GM21737 (cell line): ENCODE results near the gene MRPL45.
"Not testable (repeated sequence)": the region's sequence is repeated elsewhere in the genome, so short reads cannot be mapped to it uniquely, and the experiment has no call there.

Experiments used
- ATAC-seq: cut with Tn5 transposase; IDR thresholded peaks from one replicate; pipeline ENCODE4 v1.9.1; 2021; ENCODE audit warnings: mild to moderate bottlenecking, moderate library complexity; ENCODE audit not compliant: unreplicated experiment

MRPL45 gene

GRCh38 chr17:38296834-38297517 lies at the start of gene MRPL45:
Gene MRPL45, plus strand, starts transcription at chr17:38297168. Its CDS starts 16 bp downstream, at chr17:38297184.
- ATAC-seq, result peak; percentile 88

DNA sequence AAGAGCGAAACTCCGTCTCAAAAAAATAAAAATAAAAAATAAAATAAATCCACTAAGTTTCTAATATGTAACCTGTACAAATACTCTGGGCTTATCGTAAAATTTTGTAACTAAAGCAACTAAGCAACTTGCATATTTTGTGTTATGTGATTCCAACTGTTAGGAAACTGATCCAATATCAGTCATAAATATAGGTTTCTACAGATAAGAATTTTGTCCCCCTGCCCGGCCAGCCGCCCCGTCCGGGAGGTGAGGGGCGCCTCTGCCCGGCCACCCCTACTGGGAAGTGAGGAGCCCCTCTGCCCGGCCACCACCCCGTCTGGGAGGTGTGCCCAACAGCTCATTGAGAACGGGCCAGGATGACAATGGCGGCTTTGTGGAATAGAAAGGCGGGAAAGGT lies 43.8 kb upstream of the MRPL45 start:
- not testable (repeated sequence) for ATAC-seq

GRCh38 chr17:38254357-38254756 lies 42.6 kb upstream of the MRPL45 start:
- ATAC-seq, result not testable (repeated sequence)

DNA sequence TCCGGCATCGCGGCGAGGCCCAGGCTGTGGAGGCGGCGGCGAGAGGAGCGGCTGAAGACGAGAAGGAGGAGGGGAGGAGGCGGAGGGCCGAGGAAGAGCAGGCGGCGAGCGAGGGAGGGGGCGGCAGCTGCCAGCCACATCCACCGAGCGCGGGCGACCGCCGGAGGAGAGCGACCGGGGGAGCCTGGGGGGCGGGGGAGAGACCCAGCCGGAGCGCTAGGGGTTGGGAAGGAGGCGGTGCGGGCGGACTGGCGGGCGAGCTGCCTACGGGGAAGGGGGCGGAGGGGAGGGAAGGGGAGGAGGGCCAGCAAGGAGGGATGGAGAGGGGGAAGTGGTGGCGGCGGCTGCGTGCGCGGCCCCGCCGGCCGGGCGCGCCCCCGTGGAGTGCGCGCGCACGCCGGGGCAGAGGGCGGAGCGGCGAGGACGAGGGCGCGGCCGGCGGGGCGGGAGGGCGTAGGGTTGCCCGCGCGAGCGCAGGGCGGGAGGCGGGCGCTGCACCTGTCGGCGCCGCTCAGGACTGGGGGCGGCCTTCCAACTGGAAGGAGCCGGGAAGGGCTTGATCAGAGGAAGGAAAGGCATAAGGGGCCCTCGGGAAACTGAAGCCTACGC lies 39.9 kb upstream of the MRPL45 start:
- ATAC-seq, result peak; percentile 92

DNA sequence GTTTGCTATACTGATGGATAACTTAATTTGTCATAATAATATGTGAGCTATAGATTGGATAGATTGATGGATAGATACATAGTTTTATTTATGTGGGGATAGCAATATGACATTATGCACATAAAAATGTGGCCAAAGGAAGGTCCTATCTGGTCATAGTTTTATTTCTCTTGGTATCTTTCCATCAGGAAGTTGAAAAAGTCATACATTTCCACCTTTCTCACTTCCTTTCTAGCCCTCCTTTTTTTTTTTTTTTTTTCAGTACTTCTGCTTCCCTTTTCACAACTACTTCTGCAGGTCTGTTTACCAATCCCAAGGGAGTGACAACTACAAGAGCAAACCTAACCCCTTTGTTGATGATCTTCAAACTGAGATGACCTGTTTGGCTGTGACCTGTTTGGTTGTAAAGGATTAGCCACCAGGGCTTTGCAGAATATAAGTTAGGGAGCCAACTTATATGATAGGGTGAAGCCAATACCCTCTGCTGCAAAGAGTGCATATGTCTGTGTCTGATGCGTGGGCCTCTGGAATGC lies 30.9 kb upstream of the MRPL45 start:
- ATAC-seq, result not testable (repeated sequence)

DNA sequence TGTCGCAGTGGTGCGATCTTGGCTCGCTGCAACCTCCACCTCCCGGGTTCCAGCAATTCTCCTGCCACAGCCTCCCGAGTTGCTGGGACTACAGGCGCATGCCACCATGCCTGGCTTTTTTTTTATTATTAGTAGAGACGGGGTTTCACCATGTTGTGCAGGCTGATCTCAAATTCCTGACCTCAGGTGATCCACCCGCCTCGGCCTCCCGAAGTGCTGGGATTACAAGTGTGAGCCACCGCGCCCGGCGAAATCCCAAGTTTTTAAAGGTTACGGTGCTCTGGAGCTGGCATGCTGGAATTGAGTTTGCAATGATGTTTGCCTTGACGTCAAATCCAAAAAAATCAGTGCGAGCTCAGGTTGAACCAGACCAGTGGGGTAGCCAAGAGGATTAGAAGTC lies 30.4 kb upstream of the MRPL45 start:
- not testable (repeated sequence) for ATAC-seq

- ATAC-seq, result not testable (repeated sequence)
Observed at GRCh38 chr17:38268138-38268537, 28.8 kb upstream of the MRPL45 start.

GRCh38 chr17:38269045-38269444 lies 27.9 kb upstream of the MRPL45 start:
- ATAC-seq, result not testable (repeated sequence)

GRCh38 chr17:38269552-38269951 lies 27.4 kb upstream of the MRPL45 start:
- not testable (repeated sequence) for ATAC-seq

DNA sequence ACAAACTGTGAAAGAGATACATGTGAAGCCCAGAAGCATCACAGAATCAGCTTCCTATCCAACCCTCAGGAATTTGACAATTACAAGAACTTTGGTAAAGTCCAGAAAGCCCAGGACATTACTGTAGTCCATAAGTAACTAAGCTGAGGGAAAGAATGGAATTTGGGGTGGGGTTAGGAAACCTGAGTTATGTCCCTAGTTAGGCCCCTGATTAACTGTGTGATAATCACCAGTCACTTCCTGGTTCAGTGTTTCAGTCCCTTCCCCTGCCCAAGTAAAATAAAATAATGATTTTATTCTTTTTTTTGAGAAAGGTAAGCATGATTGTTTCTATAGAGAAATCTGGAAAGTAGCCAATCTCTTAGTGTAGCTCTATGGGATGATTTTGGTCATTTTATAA lies 11.0 kb upstream of the MRPL45 start:
- ATAC-seq, result not testable (repeated sequence)

- ATAC-seq, result not testable (repeated sequence)
Observed at GRCh38 chr17:38286501-38287091, 10.4 kb upstream of the MRPL45 start.

DNA sequence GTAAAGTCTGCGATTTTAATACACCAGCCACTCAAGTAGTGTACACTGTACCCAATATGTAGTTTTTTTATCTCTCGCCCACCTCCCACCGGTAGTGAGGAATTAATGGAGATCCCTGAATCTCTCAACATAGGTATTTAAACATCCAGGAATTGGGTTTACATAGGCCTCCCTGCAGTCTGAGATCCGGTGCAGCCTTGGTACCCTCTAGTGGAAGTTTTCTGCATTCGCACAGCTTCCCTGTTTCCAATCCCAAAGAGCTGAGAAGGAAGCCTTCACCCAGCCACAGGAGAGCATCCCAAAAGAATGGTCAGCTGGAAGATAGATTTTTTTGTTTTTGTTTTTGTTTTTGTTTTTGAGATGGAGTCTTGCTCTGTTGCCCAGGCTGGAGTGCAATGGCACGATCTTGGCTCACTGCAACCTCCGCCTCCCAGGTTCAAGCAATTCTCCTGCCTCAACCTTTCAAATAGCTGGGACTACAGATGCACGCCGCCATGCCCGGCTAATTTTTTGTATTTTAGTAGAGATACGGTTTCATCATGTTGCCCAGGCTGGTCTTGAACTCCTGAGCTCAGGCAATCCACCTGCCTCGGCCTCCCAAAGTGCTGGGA lies 8.6 kb upstream of the MRPL45 start:
- not testable (repeated sequence) for ATAC-seq

GRCh38 chr17:38289760-38290159 lies 7.2 kb upstream of the MRPL45 start:
- ATAC-seq, result not testable (repeated sequence)

DNA sequence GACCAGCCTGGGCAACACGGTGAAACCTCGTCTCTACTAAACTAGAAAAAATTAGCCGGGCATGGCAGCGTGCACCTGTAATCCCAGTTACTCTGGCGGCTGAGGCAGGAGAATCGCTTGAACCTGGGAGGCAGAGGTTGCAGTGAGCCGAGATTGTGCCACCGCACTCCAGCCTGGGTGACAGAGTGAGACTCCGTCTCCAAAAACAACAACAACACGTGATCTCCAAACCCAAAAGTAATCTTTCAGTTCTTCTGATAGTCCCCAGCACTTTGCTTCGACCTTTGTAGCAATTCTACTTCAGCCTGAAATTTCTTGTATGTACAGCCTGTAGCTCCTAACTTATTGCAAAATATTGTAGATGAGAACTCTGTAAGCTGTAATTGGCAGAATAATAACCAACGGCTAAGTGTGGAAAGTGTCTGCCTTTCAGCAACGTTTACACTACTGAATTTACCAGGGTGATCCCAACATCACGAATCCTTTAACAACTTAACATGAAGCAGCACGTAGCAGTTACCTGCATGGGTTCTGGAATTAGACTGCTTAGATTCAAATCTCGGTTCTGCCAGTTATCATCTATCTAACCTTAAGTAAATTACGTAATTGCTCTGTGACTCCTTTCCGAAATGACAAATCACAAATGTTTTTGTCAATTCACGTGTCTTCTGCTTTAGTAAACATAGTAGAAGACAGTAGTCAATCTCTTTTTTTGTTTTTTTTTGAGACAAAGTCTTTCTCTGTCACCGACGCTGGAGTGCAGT lies 1.2 kb upstream of the MRPL45 start:
- ATAC-seq, result not testable (repeated sequence)

GRCh38 chr17:38315497-38315896 lies 18.5 kb downstream of the MRPL45 start:
- ATAC-seq, result no peak

DNA sequence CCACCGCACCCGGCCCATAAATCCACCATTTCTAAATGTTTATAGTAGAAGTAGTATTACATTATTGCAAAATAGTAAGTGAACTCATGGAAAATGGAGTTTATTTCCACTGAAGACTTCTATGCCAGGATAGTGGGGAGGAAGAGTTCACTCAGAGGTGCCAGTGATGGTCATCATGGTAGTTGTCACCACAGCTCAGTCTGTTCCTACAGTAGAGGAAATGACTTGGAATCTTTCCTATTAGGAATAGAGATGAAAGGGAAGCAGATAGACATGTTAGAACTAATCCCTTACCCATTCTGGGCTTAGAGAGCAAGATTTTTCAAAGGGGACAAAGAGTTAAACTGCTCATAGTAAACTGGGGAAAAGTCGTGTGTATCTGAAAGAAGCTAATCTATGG lies 20.1 kb downstream of the MRPL45 start:
- no peak for ATAC-seq

- no peak for ATAC-seq
Observed at GRCh38 chr17:38320482-38320881, 23.5 kb downstream of the MRPL45 start.

GRCh38 chr17:38322156-38322779 lies 25.3 kb downstream of the MRPL45 start:
- ATAC-seq, result no peak

GRCh38 chr17:38322897-38323296 lies 25.9 kb downstream of the MRPL45 start:
- ATAC-seq, result no peak

DNA sequence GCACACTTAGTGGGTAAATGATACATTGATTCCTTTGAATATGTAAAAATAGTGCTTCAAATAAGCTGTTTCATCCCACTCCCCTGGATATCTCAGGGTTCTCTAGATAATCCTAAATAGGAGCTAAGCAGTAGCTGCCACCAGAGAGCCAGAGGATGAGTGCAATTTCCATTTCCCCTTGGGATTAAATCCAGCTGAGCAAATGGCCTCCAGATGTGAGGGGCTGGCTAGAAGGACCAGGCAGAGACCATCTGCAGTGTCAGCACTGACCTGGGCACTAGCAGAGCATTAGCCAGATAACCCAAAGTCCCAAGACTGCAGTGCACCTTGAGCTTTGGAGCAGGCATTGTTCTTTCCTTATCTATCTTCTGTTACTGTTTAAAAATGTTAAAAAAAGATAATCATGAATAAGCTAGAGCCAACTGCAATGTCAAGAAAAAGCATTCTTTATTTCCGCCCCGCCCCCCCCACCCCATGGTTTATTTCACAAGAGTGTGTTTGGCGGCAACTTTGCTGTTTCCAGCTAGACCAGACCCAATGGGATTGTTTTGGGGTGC lies 27.3 kb downstream of the MRPL45 start:
- ATAC-seq, result no peak
